WTC11 (cell line): ENCODE results near the gene KPTN. TPM values are rescaled to one million over a fixed set of nuclear protein-coding genes. Genes with fewer than 3 reads are reported as not detected.

ENCODE experiments used
- AR ChIP-seq: fragments of 250-450 bp; sonication (Bioruptor Pico); IDR thresholded peaks from 2 replicates; pipeline ENCODE4 v1.9.0; 2021; ENCODE audit warnings: mild to moderate bottlenecking
- ARID4B ChIP-seq: sonication (generic); formaldehyde crosslinking; IDR thresholded peaks from 2 replicates; pipeline ENCODE4 v1.8.0; 2023; ENCODE audit warnings: missing genetic modification reagents, mild to moderate bottlenecking, borderline replicate concordance
- ATF1 ChIP-seq: sonication (generic); formaldehyde crosslinking; IDR thresholded peaks from 2 replicates; pipeline ENCODE4 v1.8.1; 2023; ENCODE audit warnings: mild to moderate bottlenecking, moderate library complexity, missing genetic modification reagents
- ATF6 ChIP-seq: sonication (generic); formaldehyde crosslinking; IDR thresholded peaks from 2 replicates; pipeline ENCODE4 v1.8.1; 2023; ENCODE audit warnings: mild to moderate bottlenecking, missing genetic modification reagents
- CBFB ChIP-seq: sonication (generic); formaldehyde crosslinking; IDR thresholded peaks from 2 replicates; pipeline ENCODE4 v1.8.1; 2022; ENCODE audit warnings: mild to moderate bottlenecking, low read depth, missing genetic modification reagents
- FOXK1 ChIP-seq: sonication (generic); formaldehyde crosslinking; IDR thresholded peaks from 2 replicates; pipeline ENCODE4 v1.8.0; 2022; ENCODE audit warnings: mild to moderate bottlenecking, moderate library complexity, missing genetic modification reagents
- NFYB ChIP-seq: sonication (generic); formaldehyde crosslinking; conservative IDR thresholded peaks from 2 replicates; pipeline ENCODE4 v1.8.0; 2022; ENCODE audit warnings: low read depth, missing genetic modification reagents
- NR1H2 ChIP-seq: sonication (generic); formaldehyde crosslinking; IDR thresholded peaks from 2 replicates; pipeline ENCODE4 v1.9.0; 2021; ENCODE audit warnings: mild to moderate bottlenecking, moderate library complexity, missing genetic modification reagents
- NR2C2 ChIP-seq: sonication (generic); formaldehyde crosslinking; IDR thresholded peaks from 2 replicates; pipeline ENCODE4 v1.8.0; 2022; ENCODE audit warnings: mild to moderate bottlenecking, missing genetic modification reagents
- OVOL2 ChIP-seq: fragments of 250-450 bp; sonication (Bioruptor Pico); IDR thresholded peaks from 2 replicates; pipeline ENCODE4 v1.9.0; 2021; ENCODE audit warnings: mild to moderate bottlenecking, borderline replicate concordance
- PREB ChIP-seq: sonication (generic); formaldehyde crosslinking; IDR thresholded peaks from 2 replicates; pipeline ENCODE4 v1.8.1; 2022; ENCODE audit warnings: mild to moderate bottlenecking, missing genetic modification reagents, moderate library complexity, borderline replicate concordance
- RELA ChIP-seq: sonication (generic); formaldehyde crosslinking; IDR thresholded peaks from 2 replicates; pipeline ENCODE4 v1.8.1; 2022; ENCODE audit warnings: missing genetic modification reagents, mild to moderate bottlenecking, borderline replicate concordance
- SMAD3 ChIP-seq: sonication (generic); formaldehyde crosslinking; IDR thresholded peaks from 2 replicates; pipeline ENCODE4 v1.8.0; 2022; ENCODE audit warnings: missing genetic modification reagents, mild to moderate bottlenecking, borderline replicate concordance
- SP1 ChIP-seq: sonication (generic); formaldehyde crosslinking; conservative IDR thresholded peaks from 2 replicates; pipeline ENCODE4 v1.8.1; 2022; ENCODE audit warnings: missing genetic modification reagents
- USF1 ChIP-seq: sonication (generic); formaldehyde crosslinking; IDR thresholded peaks from 2 replicates; pipeline ENCODE4 v1.8.0; 2022; ENCODE audit warnings: mild to moderate bottlenecking, missing genetic modification reagents
- ZNF138 ChIP-seq: sonication (generic); formaldehyde crosslinking; conservative IDR thresholded peaks from 2 replicates; pipeline ENCODE4 v1.8.1; 2022; ENCODE audit warnings: mild to moderate bottlenecking, moderate library complexity, missing genetic modification reagents
- ZNF232 ChIP-seq: sonication (generic); formaldehyde crosslinking; IDR thresholded peaks from 2 replicates; pipeline ENCODE4 v1.8.0; 2022; ENCODE audit warnings: mild to moderate bottlenecking, missing genetic modification reagents
- ZNF532 ChIP-seq: fragments of 250-450 bp; sonication (Bioruptor Pico); IDR thresholded peaks from 2 replicates; pipeline ENCODE4 v1.9.0; 2021; ENCODE audit warnings: mild to moderate bottlenecking, borderline replicate concordance
- total RNA-seq: library from RNA; stranded (reverse); gene quantifications from 3 replicates; pipeline ENCODE4 v1.2.3, GENCODE V29; 2021
- TF ChIP-seq, protein P1 (sequence below): fragments of 250-450 bp; sonication (Bioruptor Pico); IDR thresholded peaks from 2 replicates; pipeline ENCODE4 v1.8.0; 2021; ENCODE audit warnings: mild to moderate bottlenecking

KPTN gene
- total RNA-seq, 1 experiment from 2014 or later: 24.5 TPM

DNA sequence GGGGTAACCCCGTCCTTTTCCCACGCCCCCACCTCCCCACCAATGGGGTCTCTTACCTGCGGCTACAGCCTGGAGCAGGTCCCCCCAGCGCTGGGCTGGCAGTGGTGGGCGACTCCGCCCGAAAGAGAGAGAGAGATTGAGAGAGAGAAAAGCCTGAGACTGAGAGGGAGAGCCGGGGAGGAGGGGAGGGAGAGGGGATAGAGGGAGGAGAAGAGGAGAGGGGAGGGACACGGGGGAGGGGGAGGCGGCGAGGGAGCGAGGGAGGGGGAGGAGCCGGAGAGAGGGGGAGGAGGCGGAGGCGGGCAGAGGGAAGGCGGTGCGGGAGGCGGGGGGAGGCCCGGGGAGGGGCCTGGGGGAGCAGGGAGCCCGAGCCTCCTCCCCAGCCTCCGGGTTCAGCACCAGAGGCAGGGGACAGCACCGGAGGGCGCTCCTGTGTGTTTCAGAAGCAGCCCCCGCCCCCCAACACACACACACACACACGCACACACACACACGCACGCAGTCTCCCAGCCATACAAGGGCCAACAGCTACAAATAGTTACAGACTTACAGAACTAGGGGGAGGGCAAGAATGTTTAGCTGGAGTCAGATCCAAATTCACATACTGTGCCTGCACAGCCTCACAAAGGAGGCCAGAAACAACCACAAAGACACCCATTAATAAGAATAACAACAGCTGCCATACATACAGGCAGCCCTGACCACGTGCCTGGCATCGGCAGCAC is 12.1 kb downstream of the KPTN start, which contains the start of gene SLC8A2 (continued):
- TF ChIP-seq NR1H2 (CRISPR knock-in tag) (no peak), SMAD3 (CRISPR knock-in tag) (0 out of 2 replicates have a peak, but pooled peaks have one; percentile 48), ARID4B (CRISPR knock-in tag) (peak; percentile 91), ZNF138 (CRISPR knock-in tag) (no peak), PREB (CRISPR knock-in tag) (no peak), ZNF232 (peak; percentile 82; the same call in 1 of the 2 replicates), RELA (CRISPR knock-in tag) (no peak), ZNF532 (CRISPR knock-in tag) (no peak), USF1 (CRISPR knock-in tag) (peak; percentile 68; the same call in 1 of the 2 replicates), FOXK1 (CRISPR knock-in tag) (peak; percentile 79), SP1 (peak; percentile 85), CBFB (CRISPR knock-in tag) (peak; percentile 52; the same call in 1 of the 2 replicates), NR2C2 (CRISPR knock-in tag) (no peak), ATF1 (no peak), ATF6 (CRISPR knock-in tag) (no peak), NFYB (no peak), OVOL2 (CRISPR knock-in tag) (no peak), AR (CRISPR knock-in tag) (no peak)
- TF ChIP-seq, protein P1, sequence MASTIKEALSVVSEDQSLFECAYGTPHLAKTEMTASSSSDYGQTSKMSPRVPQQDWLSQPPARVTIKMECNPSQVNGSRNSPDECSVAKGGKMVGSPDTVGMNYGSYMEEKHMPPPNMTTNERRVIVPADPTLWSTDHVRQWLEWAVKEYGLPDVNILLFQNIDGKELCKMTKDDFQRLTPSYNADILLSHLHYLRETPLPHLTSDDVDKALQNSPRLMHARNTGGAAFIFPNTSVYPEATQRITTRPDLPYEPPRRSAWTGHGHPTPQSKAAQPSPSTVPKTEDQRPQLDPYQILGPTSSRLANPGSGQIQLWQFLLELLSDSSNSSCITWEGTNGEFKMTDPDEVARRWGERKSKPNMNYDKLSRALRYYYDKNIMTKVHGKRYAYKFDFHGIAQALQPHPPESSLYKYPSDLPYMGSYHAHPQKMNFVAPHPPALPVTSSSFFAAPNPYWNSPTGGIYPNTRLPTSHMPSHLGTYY: 0 out of 2 replicates have a peak, but pooled peaks have one; percentile 40
